Tibial nerve (tissue), 4 donors: ENCODE results near the gene MCC.

Experiments used
- CTCF ChIP-seq, 5 experiments: fragments of 200-600 bp in 3 of 5; fragments of 450-650 bp in 2 of 5; sonication (generic) in 3 of 5; IDR thresholded peaks; one replicate each; pipeline ENCODE4 v1.5.1; 2016 to 2019; ENCODE audit warnings: antibody characterized with exemption in 5 of 5, mild to moderate bottlenecking in 3 of 5, moderate library complexity in 2 of 5
- EP300 ChIP-seq, 2 donors: sonication (generic); formaldehyde crosslinking; IDR thresholded peaks; one replicate each; pipeline ENCODE4 v1.6.1; 2017; ENCODE audit warnings: antibody characterized with exemption in 2 of 2, mild to moderate bottlenecking in 1 of 2
- POLR2A ChIP-seq, 2 donors: fragments of 450-650 bp; IDR thresholded peaks; one replicate each; pipeline ENCODE4 v1.6.1; 2017; ENCODE audit warnings: antibody characterized with exemption in 2 of 2, mild to moderate bottlenecking in 2 of 2, moderate library complexity in 2 of 2

- no peak for TF ChIP-seq CTCF (IDR thresholded peaks at IDR 0.05)
- TF ChIP-seq POLR2A (IDR thresholded peaks at IDR 0.05) = no peak
- no peak for TF ChIP-seq EP300 (IDR thresholded peaks at IDR 0.05)
Observed at GRCh38 chr5:113093558-113093957, 394.7 kb downstream of the MCC start.
